KMS-11 (cell line): ENCODE results near the gene ELAVL4.
"Not testable (repeated sequence)": the region's sequence is repeated elsewhere in the genome, so short reads cannot be mapped to it uniquely, and the experiment has no call there.

ENCODE experiments used
- H2AFZ ChIP-seq: fragments of 200-600 bp; sonication (generic); 2 replicates; pipeline ENCODE4 v1.6.1; 2016; ENCODE audit warnings: antibody characterized with exemption, mixed run types, low read depth
- H3K27ac ChIP-seq: fragments of 200-600 bp; sonication (generic); 2 replicates; pipeline ENCODE4 v1.6.1; 2016; ENCODE audit warnings: mild to moderate bottlenecking, mixed run types
- H3K27me3 ChIP-seq: fragments of 200-600 bp; sonication (generic); 2 replicates; pipeline ENCODE4 v1.6.1; 2017; ENCODE audit warnings: mild to moderate bottlenecking, low read depth, mixed run types, moderate library complexity; ENCODE audit not compliant: insufficient read depth
- H3K36me3 ChIP-seq: fragments of 200-600 bp; sonication (generic); 2 replicates; pipeline ENCODE4 v1.6.1; 2017; ENCODE audit warnings: mild to moderate bottlenecking, mixed run types; ENCODE audit not compliant: insufficient read depth
- H3K4me1 ChIP-seq: fragments of 200-600 bp; sonication (generic); 2 replicates; pipeline ENCODE4 v1.6.1; 2016; ENCODE audit warnings: mild to moderate bottlenecking, low read depth, mixed run types; ENCODE audit not compliant: poor library complexity, severe bottlenecking
- H3K4me2 ChIP-seq: fragments of 200-600 bp; sonication (generic); 2 replicates; pipeline ENCODE4 v1.7.0; 2016; ENCODE audit warnings: mild to moderate bottlenecking, mixed run types
- H3K4me3 ChIP-seq: fragments of 200-600 bp; sonication (generic); IDR thresholded peaks from 2 replicates; pipeline ENCODE4 v1.6.1; 2017; ENCODE audit warnings: low read depth, low read length, mixed read lengths; ENCODE audit not compliant: insufficient read depth
- H3K79me2 ChIP-seq: fragments of 200-600 bp; sonication (generic); 2 replicates; pipeline ENCODE4 v1.6.1; 2016; ENCODE audit warnings: low read depth, mixed run types; ENCODE audit not compliant: insufficient read depth
- H3K9ac ChIP-seq: fragments of 200-600 bp; sonication (generic); 2 replicates; pipeline ENCODE4 v1.6.1; 2016; ENCODE audit warnings: mild to moderate bottlenecking, mixed run types
- H4K20me1 ChIP-seq: fragments of 200-600 bp; sonication (generic); 2 replicates; pipeline ENCODE4 v1.6.1; 2016; ENCODE audit warnings: mild to moderate bottlenecking, mixed run types; ENCODE audit not compliant: insufficient read depth
- CTCF ChIP-seq: fragments of 200-600 bp; sonication (generic); conservative IDR thresholded peaks from 2 replicates; pipeline ENCODE4 v1.6.1; 2017; ENCODE audit warnings: low read depth, mild to moderate bottlenecking, antibody characterized with exemption, low read length, moderate library complexity, mixed read lengths

The ELAVL4 gene

GRCh38 chr1:50156241-50157010 lies 47.7 kb downstream of the ELAVL4 start:
- H3K27ac ChIP-seq = no peak overlapping the region
- no peak overlapping the region for H3K4me3 ChIP-seq
- H3K36me3 ChIP-seq = no peaks in the 10 kb centered on the region
- H3K4me1 ChIP-seq = no peaks in the 10 kb centered on the region
- H3K79me2 ChIP-seq = no peaks in the 10 kb centered on the region
- H3K4me2 ChIP-seq = no peak overlapping the region
- no peak overlapping the region for H2AFZ ChIP-seq
- no peaks in the 10 kb centered on the region for H3K27me3 ChIP-seq
- no peaks in the 10 kb centered on the region for H4K20me1 ChIP-seq
- no peak overlapping the region for H3K9ac ChIP-seq
- no peak for TF ChIP-seq CTCF

GRCh38 chr1:50157306-50157941 lies 48.7 kb downstream of the ELAVL4 start:
- no peak for TF ChIP-seq CTCF
- Histone ChIP-seq H3K27me3 (no peaks in the 10 kb centered on the region), H2AFZ (no peak overlapping the region), H3K79me2 (no peaks in the 10 kb centered on the region), H3K4me1 (no peaks in the 10 kb centered on the region), H3K4me2 (no peak overlapping the region), H3K9ac (no peak overlapping the region), H4K20me1 (no peaks in the 10 kb centered on the region), H3K4me3 (no peak overlapping the region), H3K27ac (no peak overlapping the region), H3K36me3 (no peaks in the 10 kb centered on the region)

DNA sequence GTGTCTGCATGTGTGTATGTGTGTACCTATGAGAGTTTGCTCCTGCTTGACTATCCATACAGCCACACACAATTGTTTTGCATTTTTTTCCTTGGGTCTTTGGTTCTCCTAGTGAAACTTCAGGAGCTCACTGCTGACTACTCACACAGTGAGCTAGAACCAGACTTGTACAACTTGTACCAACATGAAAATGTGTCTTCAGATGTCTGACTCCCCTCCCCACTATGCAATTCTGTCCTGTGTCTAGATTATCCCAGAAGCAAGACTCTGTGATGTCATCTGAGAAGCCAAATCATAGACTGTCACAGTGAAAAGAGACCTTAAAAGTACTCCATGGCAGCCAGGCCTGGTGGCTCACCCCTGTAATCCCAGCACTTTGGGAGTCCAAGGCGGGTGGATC lies 49.7 kb downstream of the ELAVL4 start:
- TF ChIP-seq CTCF = no peak
- H3K79me2 ChIP-seq = no peaks in the 10 kb centered on the region
- no peaks in the 10 kb centered on the region for H3K36me3 ChIP-seq
- H3K4me2 ChIP-seq = no peak overlapping the region
- no peaks in the 10 kb centered on the region for H3K4me1 ChIP-seq
- H3K4me3 ChIP-seq = no peak overlapping the region
- no peaks in the 10 kb centered on the region for H3K27me3 ChIP-seq
- H3K27ac ChIP-seq = no peak overlapping the region
- H2AFZ ChIP-seq = no peak overlapping the region
- H3K9ac ChIP-seq = no peak overlapping the region
- H4K20me1 ChIP-seq = no peaks in the 10 kb centered on the region

GRCh38 chr1:50163680-50164079 lies 55.0 kb downstream of the ELAVL4 start:
- Histone ChIP-seq H3K4me2 (no peak overlapping the region), H3K79me2 (no peaks in the 10 kb centered on the region), H3K9ac (no peak overlapping the region), H3K4me3 (no peak overlapping the region), H2AFZ (no peak overlapping the region), H3K36me3 (no peaks in the 10 kb centered on the region), H3K27me3 (no peaks in the 10 kb centered on the region), H4K20me1 (no peaks in the 10 kb centered on the region), H3K27ac (no peak overlapping the region), H3K4me1 (no peaks in the 10 kb centered on the region)
- TF ChIP-seq CTCF = no peak

DNA sequence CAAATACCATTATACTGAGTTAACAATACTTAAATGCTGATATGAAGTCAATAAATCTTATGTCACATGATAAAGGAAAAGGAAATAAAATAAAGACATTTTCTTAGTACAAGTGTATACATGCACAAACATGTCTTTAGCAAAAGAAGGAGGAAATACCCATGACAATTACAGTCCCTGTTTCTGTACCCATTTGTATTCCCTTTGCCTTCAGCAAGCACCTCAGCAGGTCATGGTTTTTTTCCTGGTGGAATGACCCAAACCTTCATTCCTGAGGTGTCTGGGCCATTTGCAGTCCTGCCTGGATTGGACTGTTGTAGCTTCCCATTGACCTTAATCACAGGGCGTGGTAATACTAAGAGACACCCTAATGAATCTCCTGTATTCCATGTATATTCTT lies 57.6 kb downstream of the ELAVL4 start:
- not testable (repeated sequence) for H3K4me3 ChIP-seq, H3K27ac ChIP-seq, H4K20me1 ChIP-seq, H3K27me3 ChIP-seq, H2AFZ ChIP-seq, H3K9ac ChIP-seq, H3K4me2 ChIP-seq, H3K4me1 ChIP-seq, H3K36me3 ChIP-seq, H3K79me2 ChIP-seq
